Umbilical cord (tissue), 2 donors: Measurements from ENCODE around the gene SLC43A1. TPM values are rescaled to one million over a fixed set of nuclear protein-coding genes. Genes with fewer than 3 reads are reported as not detected.
"Not testable (repeated sequence)": the region's sequence is repeated elsewhere in the genome, so short reads cannot be mapped to it uniquely, and the experiment has no call there.

Experiments used
- DNase-seq: peaks from one replicate; pipeline ENCODE4 v3.0.0-alpha.2; 2015; ENCODE audit warnings: low spot score
- total RNA-seq: library from RNA; depleted of rRNA; stranded (reverse); fragments of >200 nt; gene quantifications from one replicate; pipeline ENCODE4 v1.2.3, GENCODE V29; 2014; ENCODE audit warnings: low replicate concordance; ENCODE audit not compliant: insufficient read depth

SLC43A1 gene
- total RNA-seq: 12.5 TPM

- peak; percentile 74 for DNase-seq
Observed at GRCh38 chr11:57515332-57516060, at the start of gene SLC43A1. Gene SLC43A1 (minus strand): TSS chr11:57515702. CDS start chr11:57514111, 1,591 bp downstream.

- DNase-seq: no peak
Observed at GRCh38 chr11:57562596-57562995, 47.1 kb upstream of the SLC43A1 start.

DNA sequence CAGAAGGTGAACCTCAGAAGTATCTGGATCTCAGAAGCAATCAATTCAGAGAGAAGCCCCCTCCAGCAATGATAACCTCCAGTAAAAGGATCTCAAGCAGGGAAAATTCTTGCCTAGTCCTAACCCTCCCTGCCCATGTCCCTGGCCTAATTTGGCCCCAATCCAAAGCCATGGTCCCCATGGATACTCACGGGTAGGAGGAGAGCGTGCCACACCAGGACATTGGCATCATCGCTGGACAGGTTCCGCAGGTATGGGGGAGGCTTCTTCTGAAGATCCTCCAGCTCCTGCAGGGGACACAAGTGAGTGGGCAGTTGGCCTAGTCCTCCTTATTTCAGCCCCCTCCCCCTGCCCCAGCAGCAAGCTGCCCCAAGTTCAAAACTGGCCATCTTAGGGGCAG is 44.6 kb upstream of the SLC43A1 start:
- no peak for DNase-seq

GRCh38 chr11:57556041-57556440 is 40.5 kb upstream of the SLC43A1 start:
- no peak for DNase-seq

GRCh38 chr11:57555393-57555792 is 39.9 kb upstream of the SLC43A1 start:
- no peak for DNase-seq

DNA sequence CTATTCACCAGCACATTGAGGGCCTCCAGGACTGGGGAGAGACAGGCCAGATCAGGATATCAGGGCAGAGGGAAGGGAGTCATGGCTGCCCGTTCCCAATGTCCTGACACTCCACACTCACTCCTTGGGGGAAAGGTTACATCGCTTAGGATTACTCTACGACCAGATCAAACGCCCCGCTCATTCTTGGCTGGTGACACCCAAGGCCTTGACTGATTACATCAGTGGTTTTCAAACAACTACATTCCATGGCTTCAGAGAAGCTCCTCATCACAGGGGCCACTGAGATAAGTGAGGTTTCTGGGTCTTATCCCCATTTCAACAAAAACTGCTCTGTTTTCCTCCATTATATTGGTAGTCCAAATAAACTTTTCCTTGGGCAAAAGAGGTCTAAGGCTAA is 37.0 kb upstream of the SLC43A1 start:
- DNase-seq: no peak

GRCh38 chr11:57551941-57552340 is 36.4 kb upstream of the SLC43A1 start:
- DNase-seq: no peak

GRCh38 chr11:57549983-57550382 is 34.5 kb upstream of the SLC43A1 start:
- DNase-seq: no peak

- DNase-seq: no peak
Observed at GRCh38 chr11:57547854-57548377, 32.4 kb upstream of the SLC43A1 start.

GRCh38 chr11:57546869-57547475 is 31.5 kb upstream of the SLC43A1 start:
- DNase-seq: no peak

GRCh38 chr11:57546451-57546850 is 30.9 kb upstream of the SLC43A1 start:
- no peak for DNase-seq

DNA sequence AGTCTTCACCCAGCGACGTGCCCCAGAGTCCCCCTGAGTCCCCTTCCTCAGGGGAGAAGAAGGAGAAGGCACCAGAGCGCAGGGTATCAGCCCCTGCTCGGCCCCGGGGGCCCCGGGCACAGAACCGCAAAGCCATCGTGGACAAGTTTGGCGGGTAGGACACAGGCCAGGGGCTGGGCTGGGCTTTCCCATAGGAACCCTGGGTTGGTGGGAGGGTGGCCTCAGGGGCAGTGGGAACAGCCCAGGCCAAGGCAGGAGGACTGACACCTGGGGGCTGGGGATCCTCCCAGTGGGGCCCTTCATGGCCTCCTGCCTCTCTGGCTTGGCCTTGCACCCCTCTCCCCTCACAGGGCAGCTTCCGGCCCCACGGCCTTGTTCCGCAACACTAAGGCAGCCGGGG is 30.4 kb upstream of the SLC43A1 start:
- DNase-seq: no peak

- DNase-seq: no peak
Observed at GRCh38 chr11:57544566-57544965, 29.1 kb upstream of the SLC43A1 start.

DNA sequence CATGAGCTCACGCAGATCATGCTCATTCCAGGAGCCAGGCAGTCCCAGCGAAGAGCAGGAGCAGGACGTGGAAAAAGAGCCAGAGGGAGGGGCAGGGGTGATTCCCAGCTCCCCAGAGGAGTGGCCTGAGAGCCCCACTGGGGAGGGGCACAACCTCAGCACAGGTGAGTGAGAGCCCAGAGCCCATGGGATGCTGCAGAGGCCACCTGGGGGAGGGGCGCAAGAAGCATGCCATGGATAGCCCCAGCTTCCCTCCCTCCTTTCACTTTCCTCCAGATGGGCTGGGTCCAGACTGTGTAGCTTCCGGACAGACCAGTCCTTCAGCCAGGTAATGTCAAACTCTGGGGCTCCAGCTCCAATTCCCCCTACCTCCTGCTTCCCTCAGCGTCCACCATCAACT is 28.1 kb upstream of the SLC43A1 start:
- no peak for DNase-seq

DNA sequence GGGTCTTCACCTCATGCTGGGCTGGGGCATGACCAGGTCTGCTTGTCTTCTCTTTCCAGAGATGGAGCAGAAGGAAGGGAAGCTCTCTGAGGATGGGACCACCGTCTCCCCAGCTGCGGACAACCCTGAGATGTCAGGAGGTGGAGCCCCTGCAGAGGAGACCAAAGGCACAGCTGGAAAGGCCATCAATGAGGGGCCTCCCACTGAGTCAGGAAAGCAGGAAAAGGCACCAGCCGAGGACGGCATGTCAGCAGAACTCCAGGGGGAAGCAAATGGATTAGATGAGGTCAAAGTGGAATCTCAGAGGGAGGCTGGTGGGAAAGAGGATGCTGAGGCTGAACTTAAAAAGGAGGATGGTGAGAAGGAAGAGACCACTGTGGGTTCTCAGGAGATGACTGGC is 27.1 kb upstream of the SLC43A1 start:
- DNase-seq: no peak

- no peak for DNase-seq
Observed at GRCh38 chr11:57541169-57541568, 25.7 kb upstream of the SLC43A1 start.

DNA sequence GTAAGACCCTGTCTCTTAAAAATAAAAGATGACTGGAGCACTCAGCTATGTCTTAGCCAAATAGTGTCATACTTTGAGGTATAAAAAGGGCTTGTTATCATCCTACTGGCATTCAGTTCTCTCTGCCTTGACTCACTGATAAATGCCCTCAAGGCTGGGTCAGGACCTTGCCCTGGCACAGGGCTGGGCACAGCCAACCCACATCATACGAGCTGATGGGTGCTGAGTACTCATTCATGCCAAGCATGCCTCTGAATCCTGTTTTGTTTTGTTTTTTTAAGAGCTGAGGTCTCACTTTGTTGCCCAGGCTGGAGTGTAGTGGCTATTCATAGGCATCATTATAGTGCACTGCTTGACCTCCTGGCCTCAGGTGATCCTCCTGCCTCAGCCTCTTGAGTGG is 23.8 kb upstream of the SLC43A1 start:
- no peak for DNase-seq

DNA sequence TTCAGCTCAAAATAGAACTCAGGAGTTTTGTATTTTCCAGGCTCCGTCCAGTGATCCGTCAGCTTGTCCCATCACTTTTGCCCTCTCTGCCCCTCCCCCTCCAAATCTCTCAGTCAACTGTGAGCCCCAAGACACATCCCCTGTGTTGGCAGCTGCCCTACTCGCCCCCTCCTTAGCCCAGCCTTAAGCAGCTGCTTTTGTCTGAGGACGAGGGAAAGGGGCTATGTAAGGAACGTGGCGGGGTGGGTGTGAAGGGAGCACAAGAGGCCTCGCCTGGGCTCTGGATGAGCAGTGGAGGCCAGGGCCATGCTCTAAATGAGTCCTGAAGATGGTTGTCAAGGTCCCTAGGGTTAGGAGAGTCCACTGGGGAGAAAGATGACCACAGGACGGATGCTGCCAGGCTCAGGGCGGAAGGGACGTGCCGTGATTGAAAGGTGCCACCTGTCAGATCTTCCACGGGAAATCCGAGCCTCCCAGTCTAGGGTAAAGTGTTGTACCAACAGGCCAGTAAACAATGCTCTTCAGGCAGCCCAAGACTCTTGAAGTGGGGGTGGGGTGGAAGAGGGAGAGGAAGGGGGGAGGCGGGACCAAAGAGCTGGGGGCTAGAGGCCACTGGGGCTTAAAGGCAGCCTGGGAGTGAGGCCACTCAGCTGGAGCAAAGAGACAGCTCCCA is 21.6 kb upstream of the SLC43A1 start, which contains the start of gene SMTNL1:
Gene SMTNL1, plus strand, starts transcription at position 649 of the 673 bp plus-strand sequence. CDS start 5,048 bp downstream, outside the sequence.
- DNase-seq: no peak

DNA sequence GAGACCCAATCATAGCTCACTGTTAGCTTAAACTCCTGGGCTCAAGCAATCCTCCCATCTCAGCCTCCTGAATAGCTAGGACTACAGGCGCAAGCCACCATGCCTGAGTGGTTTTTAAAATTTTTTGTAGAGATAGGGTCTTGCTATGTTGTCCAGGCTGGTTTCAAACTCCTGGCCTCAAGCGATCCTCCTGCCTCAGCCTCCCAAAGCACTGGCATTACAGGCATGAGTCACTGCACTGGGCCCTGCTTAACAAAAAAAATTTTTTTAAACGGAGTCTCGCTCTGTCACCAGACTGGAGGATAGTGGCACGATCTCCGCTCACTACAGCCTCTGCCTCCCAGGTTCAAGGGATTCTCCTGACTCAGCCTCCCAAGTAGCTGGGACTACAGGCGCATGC is 18.9 kb upstream of the SLC43A1 start:
- DNase-seq: not testable (repeated sequence)

GRCh38 chr11:57530596-57531507 is 15.3 kb upstream of the SLC43A1 start, which contains the start of gene TIMM10:
Gene TIMM10 (minus strand): TSS chr11:57530754. CDS start chr11:57530189, 565 bp downstream.
- DNase-seq: peak; percentile 99

DNA sequence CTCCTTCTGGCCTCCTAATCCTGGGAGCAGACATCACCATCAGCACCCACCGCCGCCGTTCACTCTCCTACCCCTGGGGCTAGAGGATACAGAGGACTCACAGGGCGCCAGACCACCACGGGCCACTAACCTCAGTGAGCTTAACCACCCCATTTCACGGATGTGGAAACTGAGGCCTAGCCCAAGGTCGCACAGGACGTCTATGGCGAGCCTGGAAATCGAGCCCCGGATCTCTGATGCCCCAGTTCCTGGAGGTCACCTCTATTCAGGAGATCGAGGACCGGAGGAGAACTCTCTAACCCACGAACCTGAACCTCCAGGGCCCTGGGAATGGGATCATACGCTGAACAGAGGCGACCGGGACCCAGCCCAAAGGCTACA is 14.7 kb upstream of the SLC43A1 start:
- no peak for DNase-seq
